ENCODE measurements around the gene TTC29. TPM values are rescaled to one million over a fixed set of nuclear protein-coding genes. Genes with fewer than 3 reads are reported as not detected.

The TTC29 gene
- total RNA-seq (2014; rRNA removed; shearing (Covaris generic)) = not detected in 2 replicates

DNA sequence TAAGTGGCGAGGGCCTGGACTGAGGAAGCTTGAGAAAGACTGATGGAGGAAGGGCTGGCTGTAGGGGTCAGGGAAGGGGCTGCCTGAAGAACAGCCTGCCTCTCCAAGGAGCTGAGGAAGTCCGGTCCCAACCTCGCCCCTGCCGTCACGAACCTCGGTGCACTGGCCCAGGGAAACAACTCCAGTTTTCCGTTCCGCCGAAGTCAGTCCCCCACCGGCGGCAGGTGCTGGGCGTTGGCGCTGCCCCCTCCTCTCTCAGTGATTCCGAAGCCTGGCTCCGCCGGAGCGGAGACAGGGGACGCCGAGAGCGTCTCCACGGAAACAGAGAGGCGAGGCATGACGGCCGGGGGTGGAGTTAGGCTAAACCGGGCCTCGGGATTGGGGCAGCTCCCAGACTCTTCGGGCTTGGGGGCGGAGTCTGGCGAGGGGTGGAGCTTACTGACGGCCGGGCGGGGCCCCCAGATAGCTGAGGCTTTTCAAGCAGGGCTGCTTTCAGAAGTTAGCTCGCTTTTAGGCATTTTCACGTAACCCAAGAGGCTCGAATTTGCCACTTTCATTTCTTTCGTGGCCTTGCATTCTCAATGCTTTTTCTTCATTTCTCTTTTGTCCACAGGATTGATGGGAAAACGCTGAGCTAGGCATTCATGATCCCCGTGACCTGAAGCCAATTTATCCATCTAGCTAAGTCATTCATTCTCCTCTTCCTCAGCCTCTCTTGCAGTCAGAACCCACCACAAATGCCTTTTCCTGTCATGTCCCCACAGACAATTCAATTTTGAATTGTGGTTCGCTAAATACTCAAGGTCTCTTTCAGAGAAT is at the start of gene TTC29:
TSS of gene TTC29 (minus strand) at position 309 of the 819 bp plus-strand sequence. CDS start 5,969 bp downstream, outside the sequence.
- in situ Hi-C loops (cut with HindIII; ENCODE audit: low sequenced_read_pairs) = no loop called here

DNA sequence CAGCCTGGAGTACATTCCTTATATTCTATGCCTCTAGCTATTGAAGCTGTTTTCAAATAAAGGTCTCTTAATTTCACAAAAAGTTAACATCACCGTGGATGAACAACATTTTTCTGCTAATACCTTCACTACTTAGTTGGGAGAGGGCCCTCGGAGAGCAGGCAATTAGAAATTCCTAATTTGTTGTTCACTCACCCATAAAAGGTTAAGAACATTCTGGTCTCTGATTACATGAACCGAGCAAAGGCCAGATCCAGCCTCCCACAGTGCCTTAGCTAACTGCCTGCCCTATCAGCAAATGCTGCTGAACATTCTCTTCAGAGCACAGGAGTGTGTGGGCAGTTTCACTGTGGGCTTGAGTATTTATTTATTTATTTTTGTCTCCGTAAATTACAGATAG is 36.0 kb upstream of the TTC29 start:
- DNase-seq (ENCODE audit: low spot score) = no peak
- in situ Hi-C loops (cut with HindIII; ENCODE audit: low sequenced_read_pairs) = no loop called here

More for the DNA sequence above, at the start of gene TTC29:
- DNase-seq (ENCODE audit: low spot score) = peak; percentile 91

DNA sequence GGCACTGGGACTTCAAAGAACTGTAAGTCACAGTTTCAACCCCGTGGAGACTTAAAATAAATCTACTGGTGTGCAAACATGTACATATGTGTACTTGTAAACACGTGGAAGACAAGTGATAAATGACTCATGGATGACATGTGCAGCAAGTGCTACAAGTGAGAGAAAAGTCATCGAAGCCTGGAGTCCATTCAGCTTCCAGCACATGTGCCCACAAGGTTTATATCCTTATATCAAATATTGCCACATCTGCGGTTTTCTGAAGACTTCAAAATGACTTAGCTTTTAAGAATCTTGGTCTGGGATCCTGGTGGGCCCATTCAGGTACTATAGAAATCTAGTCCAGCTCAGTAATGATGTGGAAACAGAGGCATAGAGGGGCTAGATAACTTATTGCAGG is 33.0 kb upstream of the TTC29 start:
- in situ Hi-C loops (cut with HindIII; ENCODE audit: low sequenced_read_pairs) = no loop called here
- DNase-seq (ENCODE audit: low spot score) = no peak

DNA sequence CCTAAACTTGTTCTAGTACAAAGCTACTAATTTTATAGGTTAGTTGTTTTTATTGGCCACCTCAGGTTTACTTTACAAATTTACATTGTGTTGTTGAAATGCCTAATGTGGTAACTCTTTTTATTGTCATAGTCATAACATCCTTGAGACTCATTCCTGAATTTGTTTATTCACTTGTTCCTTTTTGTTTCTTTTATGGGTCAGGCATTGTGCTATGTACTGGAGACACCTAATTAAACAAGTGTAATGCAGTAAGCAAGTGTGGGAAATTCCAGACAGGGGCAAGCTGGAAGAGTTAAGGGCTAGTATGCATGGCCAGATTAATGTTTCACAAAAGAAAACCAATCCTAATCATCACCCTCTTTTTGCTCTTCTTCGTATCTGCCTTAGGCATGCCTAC is 30.5 kb upstream of the TTC29 start:
- DNase-seq (ENCODE audit: low spot score) = peak; percentile 29
- in situ Hi-C loops (cut with HindIII; ENCODE audit: low sequenced_read_pairs) = no loop called here

DNA sequence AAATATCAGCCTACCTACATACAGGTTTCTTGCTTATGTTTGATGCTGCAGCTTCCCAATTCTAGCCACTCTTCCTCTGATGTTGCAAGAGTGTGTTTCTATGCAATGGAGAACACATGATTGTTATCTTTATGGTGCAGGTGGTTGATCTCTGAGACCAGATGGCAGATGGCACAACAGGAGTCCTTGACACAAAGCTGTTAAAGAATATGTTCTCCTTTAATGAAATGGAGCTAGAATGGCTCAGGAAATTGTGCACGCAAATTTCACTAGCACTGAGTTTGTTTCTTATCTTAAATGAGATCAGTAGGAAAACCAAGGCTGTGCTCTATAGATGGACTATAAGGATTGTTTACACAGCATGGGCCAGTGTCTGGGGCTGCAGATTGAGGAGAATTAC is 29.9 kb upstream of the TTC29 start:
- in situ Hi-C loops (cut with HindIII; ENCODE audit: low sequenced_read_pairs) = no loop called here

DNA sequence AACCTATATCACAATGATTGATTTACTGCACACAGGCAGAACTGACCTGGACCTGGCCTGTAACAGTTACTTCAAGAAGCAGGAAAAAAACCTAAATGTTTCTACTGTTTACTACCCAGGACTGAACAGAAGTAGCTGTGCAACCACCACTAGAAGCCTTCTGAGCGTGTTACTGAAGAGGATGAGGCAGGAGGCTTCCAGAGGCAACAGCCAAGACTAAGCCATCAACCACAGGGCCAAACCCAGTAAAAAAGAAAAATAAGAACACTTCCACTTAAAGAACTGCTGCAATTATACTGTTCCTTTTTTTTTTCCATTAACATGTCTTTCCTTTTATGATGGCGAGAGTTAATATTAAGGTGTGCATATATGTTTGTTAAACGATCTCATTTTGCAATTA is 29.4 kb upstream of the TTC29 start:
- in situ Hi-C loops (cut with HindIII; ENCODE audit: low sequenced_read_pairs) = no loop called here
- DNase-seq (ENCODE audit: low spot score) = peak; percentile 32

More for the DNA sequence above, 29.9 kb upstream of the TTC29 start:
- DNase-seq (ENCODE audit: low spot score) = peak; percentile 91

- in situ Hi-C loops (cut with HindIII; ENCODE audit: low sequenced_read_pairs) = no loop called here
- DNase-seq (ENCODE audit: low spot score) = no peak
Measured at GRCh38 chr4:146972036-146972435, 26.4 kb upstream of the TTC29 start.

DNA sequence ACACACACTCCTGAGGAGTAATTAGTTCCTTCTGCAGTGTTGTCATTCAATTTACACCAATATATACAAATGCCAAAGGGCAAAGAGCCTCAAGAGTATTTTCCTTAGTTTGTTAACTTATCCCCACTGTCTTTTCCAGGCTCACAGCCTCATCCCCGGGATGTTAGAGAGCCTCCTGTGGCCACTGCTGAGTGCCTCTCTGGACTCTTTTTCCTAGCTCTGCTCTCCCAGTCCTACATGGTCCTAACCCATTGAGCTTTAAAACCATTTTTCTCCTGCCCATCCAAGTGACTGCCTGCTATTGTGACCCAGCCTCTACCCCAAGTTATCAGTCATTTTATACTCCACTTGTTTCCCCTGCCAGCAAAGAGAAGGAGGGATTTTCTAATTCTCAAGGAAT is 23.5 kb upstream of the TTC29 start:
- no peak for DNase-seq (ENCODE audit: low spot score)
- in situ Hi-C loops (cut with HindIII; ENCODE audit: low sequenced_read_pairs) = no loop called here

GRCh38 chr4:146960634-146961033 is 15.0 kb upstream of the TTC29 start:
- in situ Hi-C loops (cut with HindIII; ENCODE audit: low sequenced_read_pairs) = no loop called here
- DNase-seq (ENCODE audit: low spot score) = no peak

GRCh38 chr4:146959692-146960091 is 14.0 kb upstream of the TTC29 start:
- DNase-seq (ENCODE audit: low spot score) = no peak

GRCh38 chr4:146957237-146957636 is 11.6 kb upstream of the TTC29 start:
- in situ Hi-C loops (cut with HindIII; ENCODE audit: low sequenced_read_pairs) = no loop called here

More at GRCh38 chr4:146959692-146960091, 14.0 kb upstream of the TTC29 start:
- in situ Hi-C loops (cut with HindIII; ENCODE audit: low sequenced_read_pairs) = no loop called here

DNA sequence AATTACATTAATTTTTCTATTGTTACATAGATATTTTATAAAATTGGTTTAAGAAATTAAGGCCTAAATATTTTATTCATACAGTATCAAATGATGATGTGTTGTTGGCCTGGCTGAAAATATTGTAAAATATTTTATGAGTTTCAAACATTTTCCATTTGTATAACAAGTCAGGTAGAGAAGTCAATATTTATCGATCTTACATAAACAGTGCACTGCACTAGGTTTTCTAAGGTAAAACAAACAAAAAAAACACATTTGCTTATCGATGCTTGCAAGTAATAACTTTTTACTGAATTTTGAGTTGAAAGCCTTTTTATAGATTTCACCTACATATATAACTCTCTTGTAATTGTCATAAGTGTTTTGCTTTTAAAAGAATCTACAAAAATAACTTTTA is 7.2 kb upstream of the TTC29 start:
- in situ Hi-C loops (cut with HindIII; ENCODE audit: low sequenced_read_pairs) = no loop called here
- DNase-seq (ENCODE audit: low spot score) = no peak

More at GRCh38 chr4:146957237-146957636, 11.6 kb upstream of the TTC29 start:
- DNase-seq (ENCODE audit: low spot score) = no peak

GRCh38 chr4:146949559-146949958 is 3.9 kb upstream of the TTC29 start:
- DNase-seq (ENCODE audit: low spot score) = no peak
- in situ Hi-C loops (cut with HindIII; ENCODE audit: low sequenced_read_pairs) = no loop called here

DNA sequence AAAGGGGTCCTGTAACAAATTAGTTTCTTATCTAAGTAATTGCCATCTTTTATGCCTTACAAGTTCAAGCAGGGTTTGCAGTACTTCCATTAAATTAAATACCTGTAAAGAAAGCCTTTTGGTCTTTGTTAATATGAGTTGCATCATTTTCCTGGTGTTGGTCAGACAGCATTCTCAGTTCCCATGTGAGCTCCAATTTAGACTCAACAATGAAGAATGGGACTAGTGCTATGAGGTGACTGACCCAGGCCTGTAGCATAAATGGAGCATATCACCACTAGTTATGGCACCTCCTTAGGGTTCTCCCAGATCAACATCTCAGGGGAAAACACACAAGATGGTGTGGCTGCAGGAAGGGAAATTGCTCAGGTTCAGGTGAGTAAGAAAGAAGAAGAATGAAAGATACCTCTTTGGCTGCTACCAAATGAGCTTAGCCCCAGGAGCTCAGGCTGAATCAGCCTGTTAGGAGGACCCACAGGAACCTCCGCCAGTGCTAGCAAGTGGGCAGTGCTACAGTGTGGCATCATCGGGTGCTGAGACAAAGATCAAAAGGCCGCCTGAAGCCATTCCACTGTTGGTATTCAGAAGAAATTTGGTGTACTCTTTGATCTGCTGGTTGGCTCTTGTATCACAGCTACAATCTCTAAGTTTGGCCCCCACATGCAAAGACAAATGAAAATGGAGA is 1.8 kb downstream of the TTC29 start:
- no peak for DNase-seq (ENCODE audit: low spot score)
- in situ Hi-C loops (cut with HindIII; ENCODE audit: low sequenced_read_pairs) = no loop called here

DNA sequence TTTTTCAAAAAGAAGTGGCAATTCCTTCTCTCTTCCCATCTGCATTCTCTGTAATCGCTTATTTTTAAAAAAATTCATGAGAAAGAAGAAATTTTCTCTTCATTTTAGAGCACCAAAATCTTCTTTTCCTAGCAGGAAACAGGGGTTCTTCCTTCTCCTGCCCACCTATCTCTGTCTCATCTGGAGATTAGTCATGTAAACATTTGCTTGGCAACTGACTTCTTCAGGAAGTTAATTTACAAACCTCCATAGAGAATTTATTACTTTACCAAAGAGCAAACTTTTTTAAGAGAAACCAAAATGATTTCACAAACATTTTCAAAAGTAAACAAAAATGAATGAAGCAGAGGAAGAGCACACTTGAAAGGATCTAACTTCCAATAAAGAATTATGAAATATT is 13.5 kb downstream of the TTC29 start:
- in situ Hi-C loops (cut with HindIII; ENCODE audit: low sequenced_read_pairs) = no loop called here
- DNase-seq (ENCODE audit: low spot score) = no peak

DNA sequence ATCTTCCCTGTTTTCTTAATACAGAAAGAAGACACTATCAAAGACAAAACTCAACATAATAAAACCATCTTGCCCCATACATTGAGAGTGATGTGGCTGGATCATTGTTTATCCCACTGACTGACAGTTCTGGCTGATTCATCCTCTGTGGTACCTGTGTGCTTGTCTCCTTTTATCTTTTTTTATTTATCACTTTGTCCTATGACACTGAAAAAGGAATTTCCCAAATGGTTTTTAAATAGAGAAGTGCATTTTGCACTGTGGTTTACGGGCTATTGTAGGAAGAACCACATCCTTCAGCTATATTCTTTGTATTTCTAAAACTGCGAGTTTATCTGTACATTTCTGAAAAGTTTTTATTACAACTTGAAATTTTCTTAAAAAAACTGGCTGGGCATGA is 15.0 kb downstream of the TTC29 start:
- in situ Hi-C loops (cut with HindIII; ENCODE audit: low sequenced_read_pairs) = no loop called here
- DNase-seq (ENCODE audit: low spot score) = no peak

GRCh38 chr4:146927695-146928094 is 18.0 kb downstream of the TTC29 start:
- in situ Hi-C loops (cut with HindIII; ENCODE audit: low sequenced_read_pairs) = no loop called here
- no peak for DNase-seq (ENCODE audit: low spot score)

- in situ Hi-C loops (cut with HindIII; ENCODE audit: low sequenced_read_pairs) = no loop called here
- DNase-seq (ENCODE audit: low spot score) = peak; percentile 37
Measured at GRCh38 chr4:146916479-146917076, 29.1 kb downstream of the TTC29 start.

- in situ Hi-C loops (cut with HindIII; ENCODE audit: low sequenced_read_pairs) = no loop called here
- DNase-seq (ENCODE audit: low spot score) = no peak
Measured at GRCh38 chr4:146915132-146915531, 30.5 kb downstream of the TTC29 start.

- DNase-seq (ENCODE audit: low spot score) = no peak
- in situ Hi-C loops (cut with HindIII; ENCODE audit: low sequenced_read_pairs) = no loop called here
Measured at GRCh38 chr4:146900295-146900694, 45.4 kb downstream of the TTC29 start.

All from G401 (cell line).